SU-DHL-6 (cell line): ENCODE data around the gene PRDM15.

Experiments used
- H2AFZ ChIP-seq: fragments of 200-600 bp; sonication (generic); 2 replicates; pipeline ENCODE4 v1.6.1; 2014; ENCODE audit warnings: low read depth, mild to moderate bottlenecking, moderate library complexity, mixed read lengths, antibody characterized with exemption, low read length; ENCODE audit not compliant: severe bottlenecking
- H3F3A ChIP-seq: fragments of 200-600 bp; shearing (Covaris generic); 2 replicates; pipeline ENCODE4 v1.6.0; 2016; ENCODE audit warnings: antibody characterized with exemption, mild to moderate bottlenecking; ENCODE audit not compliant: insufficient read depth
- H3K27ac ChIP-seq: fragments of 200-600 bp; sonication (generic); 2 replicates; pipeline ENCODE4 v1.5.1; 2016; ENCODE audit warnings: low read depth, mild to moderate bottlenecking, low read length, moderate library complexity, mixed read lengths
- H3K27me3 ChIP-seq: fragments of 200-600 bp; sonication (generic), shearing (Covaris generic); 2 replicates; pipeline ENCODE4 v1.6.0; 2014; ENCODE audit warnings: mild to moderate bottlenecking, low read length
- H3K36me3 ChIP-seq: fragments of 200-600 bp; sonication (generic); 2 replicates; pipeline ENCODE4 v1.6.1; 2014; ENCODE audit warnings: mild to moderate bottlenecking, low read length, mixed read lengths
- H3K4me2 ChIP-seq: fragments of 300-600, 200-600 bp; shearing (Covaris generic), sonication (generic); 2 replicates; pipeline ENCODE4 v1.6.0; 2014; ENCODE audit warnings: low read length, low read depth, mild to moderate bottlenecking; ENCODE audit not compliant: poor library complexity, severe bottlenecking
- H3K4me3 ChIP-seq: fragments of 200-600 bp; sonication (generic); 2 replicates; pipeline ENCODE4 v1.5.1; 2014; ENCODE audit warnings: antibody characterized with exemption, low read length, mild to moderate bottlenecking, mixed read lengths; ENCODE audit not compliant: insufficient read depth, poor library complexity, severe bottlenecking
- H3K79me2 ChIP-seq: fragments of 200-600 bp; sonication (generic); 2 replicates; pipeline ENCODE4 v1.6.1; 2014; ENCODE audit warnings: mild to moderate bottlenecking, low read length, moderate library complexity; ENCODE audit not compliant: insufficient read depth
- H3K9ac ChIP-seq: fragments of 200-600 bp; sonication (generic); 2 replicates; pipeline ENCODE4 v1.7.0; 2014; ENCODE audit warnings: mild to moderate bottlenecking, low read length
- H3K9me2 ChIP-seq: fragments of 200-600 bp; sonication (generic); replicated peaks from 2 replicates; pipeline ENCODE4 v1.6.1; 2014; ENCODE audit warnings: low read length; ENCODE audit not compliant: insufficient read depth
- H3K9me3 ChIP-seq: fragments of 200-600 bp; sonication (generic); 2 replicates; pipeline ENCODE4 v1.6.1; 2014; ENCODE audit warnings: low read length, mixed read lengths; ENCODE audit not compliant: insufficient read depth
- H4K20me1 ChIP-seq: fragments of 200-600 bp; sonication (generic); 2 replicates; pipeline ENCODE4 v1.6.1; 2014; ENCODE audit warnings: low read depth, mild to moderate bottlenecking, antibody characterized with exemption, low read length, moderate library complexity, mixed read lengths
- CTCF ChIP-seq: fragments of 200-600 bp; sonication (generic); IDR thresholded peaks from one replicate; pipeline ENCODE4 v1.5.1; 2017; ENCODE audit warnings: antibody characterized with exemption, mild to moderate bottlenecking, low read length, moderate library complexity; ENCODE audit not compliant: insufficient read depth, poor library complexity, severe bottlenecking
- EZH2phosphoT487 ChIP-seq: fragments of 200-600 bp; sonication (generic), shearing (Covaris generic); conservative IDR thresholded peaks from 2 replicates; pipeline ENCODE4 v1.6.1; 2018; ENCODE audit warnings: mild to moderate bottlenecking, antibody characterized with exemption, low read length, moderate library complexity, mixed read lengths

The PRDM15 gene

GRCh38 chr21:41808094-41808493 is 71.0 kb downstream of the PRDM15 start:
- TF ChIP-seq EZH2phosphoT487 (no peak), CTCF (no peak)
- Histone ChIP-seq H3K79me2 (peaks cover 59% of the 10 kb centered on the region), H3K9ac (no peak overlapping the region)

DNA sequence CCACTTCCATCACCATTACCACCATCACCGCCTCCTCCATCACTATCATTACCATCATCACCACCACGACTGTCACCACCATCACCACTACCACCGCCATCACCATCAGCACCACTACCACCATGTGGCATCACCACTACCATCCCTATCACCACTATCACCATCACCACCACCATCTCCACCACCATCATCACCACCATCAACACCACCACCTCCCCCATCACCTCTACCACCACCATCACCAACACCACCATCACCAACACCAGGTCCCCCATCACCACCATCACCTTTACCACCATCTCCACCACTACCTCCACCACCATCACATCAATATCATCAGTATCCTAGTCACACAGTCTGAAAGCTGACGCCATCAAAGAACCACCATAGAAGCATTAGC is 72.4 kb downstream of the PRDM15 start:
- H2AFZ ChIP-seq, result no peak overlapping the region
- H3K27me3 ChIP-seq, result no peaks in the 10 kb centered on the region
- H3F3A ChIP-seq, result 0 out of 2 replicates have a peak, but pooled peaks cover 11% of the 10 kb centered on the region
- H3K27ac ChIP-seq, result no peak overlapping the region
- no peak overlapping the region for H3K4me2 ChIP-seq
- H3K9ac ChIP-seq, result no peak overlapping the region
- H3K79me2 ChIP-seq, result peaks cover 47% of the 10 kb centered on the region
- H3K36me3 ChIP-seq, result peaks cover 42% of the 10 kb centered on the region
- no peaks in the 10 kb centered on the region for H3K9me3 ChIP-seq
- peaks cover 15% of the 10 kb centered on the region; the same call in 1 of the 2 replicates for H4K20me1 ChIP-seq
- no peak overlapping the region for H3K4me3 ChIP-seq
- H3K9me2 ChIP-seq, result no peaks in the 10 kb centered on the region
- no peak for TF ChIP-seq EZH2phosphoT487

More at GRCh38 chr21:41808094-41808493, 71.0 kb downstream of the PRDM15 start:
- Histone ChIP-seq H3K9me2 (no peaks in the 10 kb centered on the region), H2AFZ (no peak overlapping the region), H3K27me3 (no peaks in the 10 kb centered on the region), H3K4me3 (no peak overlapping the region), H3K36me3 (peaks cover 44% of the 10 kb centered on the region), H3K4me2 (no peak overlapping the region), H4K20me1 (peaks cover 15% of the 10 kb centered on the region; the same call in 1 of the 2 replicates), H3K9me3 (no peaks in the 10 kb centered on the region), H3F3A (0 out of 2 replicates have a peak, but pooled peaks cover 11% of the 10 kb centered on the region), H3K27ac (no peak overlapping the region)

DNA sequence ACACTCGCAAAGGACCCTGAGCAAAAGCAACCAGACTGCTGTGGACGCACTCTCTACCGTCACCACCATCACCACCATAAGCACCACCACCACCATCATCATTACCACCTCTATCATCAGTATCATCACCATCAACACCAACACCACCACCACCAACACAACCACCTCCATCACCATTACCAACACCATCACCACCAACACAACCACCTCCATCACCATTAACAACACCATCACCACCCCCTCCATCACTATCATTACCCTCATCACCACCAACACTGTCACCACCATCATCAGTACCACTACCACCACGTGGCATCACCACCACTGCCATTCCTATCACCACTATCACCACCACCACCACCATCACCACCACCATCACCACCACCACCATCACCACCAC is 73.5 kb downstream of the PRDM15 start:
- H3F3A ChIP-seq, result 0 out of 2 replicates have a peak, but pooled peaks cover 11% of the 10 kb centered on the region
- no peak overlapping the region for H2AFZ ChIP-seq
- no peak overlapping the region for H3K27ac ChIP-seq
- no peaks in the 10 kb centered on the region for H3K27me3 ChIP-seq
- no peak overlapping the region for H3K4me2 ChIP-seq
- H3K9ac ChIP-seq, result no peak overlapping the region
- no peaks in the 10 kb centered on the region for H3K9me2 ChIP-seq
- H3K4me3 ChIP-seq, result no peak overlapping the region
- peaks cover 44% of the 10 kb centered on the region for H3K36me3 ChIP-seq
- peaks cover 15% of the 10 kb centered on the region; the same call in 1 of the 2 replicates for H4K20me1 ChIP-seq
- H3K79me2 ChIP-seq, result peaks cover 41% of the 10 kb centered on the region
- TF ChIP-seq CTCF (no peak), EZH2phosphoT487 (no peak)
- H3K9me3 ChIP-seq, result no peaks in the 10 kb centered on the region

DNA sequence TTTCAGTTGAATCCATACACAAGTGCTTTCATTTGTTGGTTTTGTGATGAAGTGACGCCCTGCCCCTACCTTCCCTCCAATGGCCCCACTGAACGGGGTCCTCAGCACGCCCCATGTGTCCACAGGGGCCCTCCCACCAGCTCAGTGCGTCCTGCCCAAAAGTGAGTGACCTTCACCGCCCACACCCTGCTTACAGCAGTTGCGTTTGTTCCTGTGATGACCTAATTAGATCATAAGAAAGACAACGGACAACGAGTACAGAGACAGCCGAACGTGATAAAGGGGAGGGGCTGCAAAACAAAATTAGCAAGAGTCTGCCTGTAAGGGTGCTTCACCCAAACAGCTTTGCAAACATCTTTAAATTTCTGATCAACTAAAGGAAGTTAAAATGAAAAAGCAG is 74.1 kb downstream of the PRDM15 start:
- Histone ChIP-seq H4K20me1 (peaks cover 15% of the 10 kb centered on the region; the same call in 1 of the 2 replicates), H2AFZ (no peak overlapping the region), H3K4me3 (no peak overlapping the region), H3F3A (0 out of 2 replicates have a peak, but pooled peaks cover 11% of the 10 kb centered on the region), H3K4me2 (no peak overlapping the region), H3K9ac (no peak overlapping the region), H3K27me3 (no peaks in the 10 kb centered on the region), H3K27ac (no peak overlapping the region), H3K9me3 (no peaks in the 10 kb centered on the region), H3K36me3 (peaks cover 43% of the 10 kb centered on the region), H3K79me2 (peaks cover 36% of the 10 kb centered on the region), H3K9me2 (no peaks in the 10 kb centered on the region)
- TF ChIP-seq CTCF, result no peak
- TF ChIP-seq EZH2phosphoT487, result no peak
